Measurements from ENCODE around the gene GLYATL3.

The GLYATL3 gene

DNA sequence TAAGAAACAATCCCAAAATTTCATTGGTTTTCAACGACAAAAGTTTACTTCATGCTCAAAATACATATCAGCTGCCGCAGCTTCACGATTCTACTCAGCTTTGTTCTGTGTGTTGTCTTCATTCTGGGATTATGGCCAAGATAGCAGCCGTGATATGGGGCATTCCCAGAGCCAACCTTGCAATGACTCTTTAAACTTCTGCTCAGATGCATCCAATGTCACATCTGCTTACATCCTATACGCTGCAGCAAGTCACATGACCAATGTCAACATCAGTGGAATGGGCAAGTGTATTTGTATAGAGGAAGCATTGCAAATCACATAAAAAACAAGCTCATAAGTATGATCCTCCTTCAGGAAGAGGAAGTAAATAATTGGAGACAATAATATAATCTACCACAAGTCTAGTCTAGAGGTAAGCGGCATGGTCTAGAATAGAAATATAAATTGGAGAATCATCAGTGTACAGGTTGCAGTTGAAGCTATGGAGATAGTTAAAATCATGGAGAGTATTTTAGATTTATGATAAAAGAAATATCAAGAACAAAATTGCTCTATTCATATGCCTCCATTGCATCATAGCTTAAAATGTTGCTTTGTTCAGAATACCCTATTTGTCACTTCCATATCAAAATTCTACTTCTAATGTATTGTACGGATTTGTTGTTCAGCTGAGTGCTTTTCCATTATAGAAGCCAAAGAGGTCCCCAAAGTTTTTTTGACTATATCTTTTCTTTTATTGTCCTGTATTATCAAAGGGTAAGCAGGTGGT lies 43.5 kb downstream of the GLYATL3 start:
- in situ Hi-C loops (cut with MboI; ENCODE audit: low sequenced_read_pairs) = no loop called here

DNA sequence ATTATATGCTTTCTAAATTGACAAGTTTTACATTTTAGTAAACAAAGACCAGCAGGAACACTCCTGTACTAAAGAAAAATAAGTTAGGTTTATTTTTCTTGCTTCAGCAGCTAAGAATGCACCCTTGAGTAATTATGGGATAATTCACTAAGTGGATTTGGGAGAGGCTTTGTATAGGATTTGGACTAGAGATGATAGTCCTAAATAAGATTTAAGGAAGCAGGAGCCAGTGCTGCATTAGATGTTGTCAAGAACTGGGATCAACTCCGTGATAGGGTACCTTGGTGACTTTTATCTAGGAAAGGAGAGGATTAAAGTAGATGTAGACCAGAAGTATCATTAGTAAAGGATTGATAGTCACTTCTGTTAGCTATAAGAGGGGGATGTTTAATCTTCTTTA lies 46.6 kb downstream of the GLYATL3 start:
- in situ Hi-C loops (cut with MboI; ENCODE audit: low sequenced_read_pairs) = no loop called here

DNA sequence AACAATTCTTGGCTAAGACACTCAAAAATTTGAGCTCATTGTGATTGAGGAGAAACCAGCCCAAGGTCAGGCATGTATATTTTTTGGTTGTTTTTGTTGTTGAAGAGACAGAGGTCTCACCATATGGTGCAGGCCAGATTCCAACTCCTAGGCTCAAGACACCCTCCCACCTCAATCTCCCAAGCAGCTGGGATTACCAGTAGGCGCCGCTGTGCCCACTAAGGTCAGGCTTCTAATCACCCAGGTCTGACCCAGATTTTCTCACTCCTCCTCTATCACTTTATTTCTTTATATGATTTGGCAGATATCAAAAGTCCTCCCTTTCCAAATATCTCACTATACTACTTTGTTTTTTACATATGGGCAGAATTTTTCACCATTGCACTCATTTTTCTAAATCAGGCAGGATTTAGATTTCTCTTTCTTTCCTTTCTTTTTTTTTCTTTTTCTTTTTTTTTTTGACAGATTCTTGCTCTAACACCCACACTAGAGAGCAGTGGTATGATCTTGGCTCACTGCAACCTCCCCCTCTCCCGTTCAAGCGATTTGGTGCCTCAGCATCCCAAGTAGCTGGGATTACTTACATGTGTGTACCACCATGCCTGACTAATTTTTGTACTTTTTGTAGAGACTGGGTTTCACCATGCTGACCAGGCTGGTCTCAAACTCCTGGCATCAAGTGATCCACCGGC lies 49.0 kb downstream of the GLYATL3 start:
- in situ Hi-C loops (cut with MboI; ENCODE audit: low sequenced_read_pairs) = no loop called here

DNA sequence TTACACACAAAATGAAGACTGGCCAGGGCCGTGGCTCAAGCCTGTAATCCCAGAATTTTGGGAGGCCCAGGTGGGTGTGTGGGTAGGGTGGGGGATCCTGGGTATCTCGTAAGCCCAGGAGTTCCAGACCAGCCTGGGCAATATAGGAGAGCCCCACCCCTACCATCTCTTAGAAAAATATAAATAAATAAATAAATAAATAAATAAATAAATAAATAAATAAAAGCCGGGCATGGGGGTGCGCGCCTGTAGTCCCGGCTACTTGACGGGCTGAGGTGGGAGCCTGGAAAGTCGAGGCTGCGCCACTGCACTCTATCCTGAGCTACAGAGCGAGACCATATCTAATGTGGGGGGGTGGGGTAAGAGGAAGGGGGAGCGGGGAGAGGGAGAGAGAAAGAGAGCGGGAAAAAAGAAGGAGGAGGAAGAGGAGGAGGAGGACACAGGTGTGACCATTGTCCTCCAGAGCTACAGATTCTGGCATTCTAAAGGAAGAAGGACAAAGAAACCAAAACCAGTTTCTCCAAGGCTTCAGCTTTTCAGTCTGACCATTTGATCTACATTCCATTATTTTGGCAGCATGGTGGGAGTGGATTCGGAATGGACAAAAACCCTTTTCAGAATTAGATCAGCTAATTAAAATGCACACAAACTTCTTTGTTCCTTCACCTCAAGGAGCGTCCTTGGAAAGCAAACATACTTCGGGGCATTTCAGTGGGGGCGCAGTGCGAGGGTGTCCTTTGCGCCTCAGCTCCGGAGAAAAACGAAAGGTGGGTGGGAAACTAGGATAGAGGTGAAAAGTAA lies 50.2 kb downstream of the GLYATL3 start:
- in situ Hi-C loops (cut with MboI; ENCODE audit: low sequenced_read_pairs) = no loop called here

DNA sequence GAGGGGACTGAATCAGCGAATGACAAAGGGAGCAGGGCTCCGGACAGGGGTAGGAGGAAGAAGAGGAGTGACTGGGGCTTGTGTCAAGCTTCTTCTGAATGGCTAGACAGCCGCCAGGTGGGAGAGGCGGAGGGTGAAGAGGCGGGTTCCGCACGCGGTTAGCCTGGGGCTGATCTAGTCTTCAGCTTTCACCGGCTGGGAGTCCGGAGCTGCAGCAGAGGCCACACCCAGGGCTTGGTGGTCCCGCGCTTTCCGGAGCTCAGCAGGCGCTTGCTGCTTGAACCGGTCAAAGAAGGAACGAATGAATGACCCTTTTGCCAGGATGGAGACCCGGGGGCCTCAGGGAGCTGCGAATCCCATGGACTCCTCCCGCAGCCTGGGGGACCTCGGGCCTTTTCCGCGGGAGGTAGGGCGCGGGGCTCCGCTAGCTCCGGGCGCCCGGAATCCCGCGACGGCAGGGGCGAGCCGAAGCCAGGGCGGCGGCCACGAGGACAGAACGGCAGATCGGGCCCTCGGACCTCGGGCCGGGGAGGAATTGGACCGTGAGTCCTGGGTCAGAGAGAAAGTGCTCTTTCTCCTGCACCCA lies 50.9 kb downstream of the GLYATL3 start, which contains the start of gene C6orf141:
Gene C6orf141, plus strand, starts transcription at position 177 of the 586 bp plus-strand sequence. Its CDS starts 125 bp downstream, at position 302.
- in situ Hi-C loops (cut with MboI; ENCODE audit: low sequenced_read_pairs) = no loop called here

DNA sequence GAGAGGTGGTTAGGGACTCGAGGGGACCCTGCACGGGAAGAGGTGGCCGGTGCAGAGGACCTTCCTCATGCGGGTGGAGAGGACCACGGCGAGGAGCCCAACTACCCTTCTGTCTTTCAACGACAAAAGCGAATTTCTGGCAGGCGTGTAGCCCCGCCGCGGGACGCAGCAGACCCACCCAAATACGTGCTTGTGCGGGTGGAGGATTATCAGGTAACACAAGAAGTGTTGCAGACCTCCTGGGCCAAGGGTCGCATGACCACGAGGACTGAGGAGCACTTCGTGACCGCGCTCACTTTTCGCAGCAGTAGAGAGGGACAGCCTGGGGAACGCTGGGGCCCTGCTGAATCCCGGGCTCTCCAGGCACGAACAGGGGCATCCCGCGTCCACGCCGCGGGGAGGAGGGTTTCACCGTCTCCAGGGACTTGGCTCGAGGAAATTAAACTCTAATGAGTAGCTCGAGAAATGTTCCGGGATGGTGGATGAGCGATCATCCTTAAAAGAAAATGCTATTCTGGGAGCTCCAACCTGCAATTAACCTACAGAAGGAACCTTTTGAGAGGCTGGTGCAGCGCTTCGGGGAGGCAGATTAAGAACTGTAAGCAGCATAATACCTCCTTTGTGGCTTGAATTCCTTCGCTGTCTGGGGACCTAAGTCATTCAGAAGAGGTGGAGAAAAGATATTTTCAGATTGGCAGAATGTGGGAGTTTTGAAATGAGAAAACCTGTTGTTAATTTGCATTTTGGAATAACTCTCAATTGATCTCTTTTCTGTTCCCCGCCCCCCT lies 51.5 kb downstream of the GLYATL3 start:
- in situ Hi-C loops (cut with MboI; ENCODE audit: low sequenced_read_pairs) = no loop called here

DNA sequence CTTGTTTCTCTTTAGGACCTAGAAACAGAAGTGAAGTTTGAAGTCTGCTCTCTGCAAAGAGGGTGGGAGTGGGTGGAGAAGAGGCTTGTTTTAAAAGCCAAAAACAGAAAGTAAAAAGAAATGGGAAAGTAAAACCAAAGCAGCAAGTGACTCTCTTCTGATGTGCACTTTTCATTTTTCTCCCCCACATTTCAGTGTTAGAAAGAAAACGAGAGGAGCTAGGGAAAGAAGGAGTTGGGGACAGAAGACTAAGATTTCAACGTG lies 52.1 kb downstream of the GLYATL3 start:
- in situ Hi-C loops (cut with MboI; ENCODE audit: low sequenced_read_pairs) = no loop called here

DNA sequence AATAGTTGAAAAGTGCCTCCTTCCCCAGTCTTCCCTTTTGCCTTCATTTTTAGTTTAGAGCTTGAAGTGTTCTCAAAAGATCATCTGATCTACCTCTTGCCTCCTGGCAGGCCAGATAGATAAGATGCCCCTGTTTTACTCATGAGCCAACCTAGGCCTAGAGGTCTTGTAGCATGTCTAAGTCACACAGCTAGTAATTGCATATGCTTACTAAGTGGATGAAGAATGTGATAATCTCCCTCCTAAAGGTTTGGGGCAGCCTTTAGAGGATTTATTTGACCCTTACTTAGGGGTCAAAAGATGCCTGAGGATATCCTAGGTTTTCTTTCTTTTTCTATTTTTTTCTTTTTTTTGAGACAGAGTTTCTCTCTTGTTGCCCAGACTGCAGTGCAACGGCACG lies 52.9 kb downstream of the GLYATL3 start:
- in situ Hi-C loops (cut with MboI; ENCODE audit: low sequenced_read_pairs) = no loop called here

DNA sequence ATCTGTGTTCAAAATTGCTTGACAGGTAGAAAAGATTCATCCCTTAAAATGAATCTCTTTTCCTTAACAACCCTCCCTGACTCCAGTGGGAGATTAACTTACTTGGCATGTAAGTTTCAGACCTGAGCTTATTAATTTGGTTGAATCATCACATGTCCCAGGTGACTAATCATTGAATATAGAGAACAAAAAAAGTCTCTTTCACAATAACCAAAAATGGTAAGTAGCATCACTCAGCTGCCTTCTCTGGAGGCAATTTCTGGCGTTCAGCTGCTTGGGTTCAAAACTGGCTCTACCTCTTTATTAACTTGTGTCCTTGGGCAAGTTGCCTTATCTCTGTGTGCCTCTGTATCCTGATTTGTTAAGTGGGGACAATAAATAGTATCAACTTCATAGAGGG lies 53.7 kb downstream of the GLYATL3 start:
- in situ Hi-C loops (cut with MboI; ENCODE audit: low sequenced_read_pairs) = no loop called here

DNA sequence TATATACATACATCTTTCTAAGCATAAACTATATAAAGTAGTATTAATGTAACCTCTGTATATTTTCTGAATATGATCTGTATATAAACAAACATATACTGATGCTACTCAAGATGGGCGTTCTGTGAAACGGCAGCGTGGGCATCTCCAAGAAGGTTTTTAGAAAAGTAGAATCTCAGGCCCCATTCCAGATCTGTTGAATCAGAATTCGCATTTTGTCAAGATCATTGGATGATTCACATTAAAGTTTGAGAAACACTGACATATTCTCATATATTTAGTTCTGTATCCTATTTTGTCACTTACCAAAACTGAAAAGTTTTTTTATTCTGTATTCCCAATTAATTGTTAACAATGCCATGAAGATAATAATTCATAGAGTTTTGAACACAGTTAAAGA lies 56.2 kb downstream of the GLYATL3 start:
- in situ Hi-C loops (cut with MboI; ENCODE audit: low sequenced_read_pairs) = no loop called here

DNA sequence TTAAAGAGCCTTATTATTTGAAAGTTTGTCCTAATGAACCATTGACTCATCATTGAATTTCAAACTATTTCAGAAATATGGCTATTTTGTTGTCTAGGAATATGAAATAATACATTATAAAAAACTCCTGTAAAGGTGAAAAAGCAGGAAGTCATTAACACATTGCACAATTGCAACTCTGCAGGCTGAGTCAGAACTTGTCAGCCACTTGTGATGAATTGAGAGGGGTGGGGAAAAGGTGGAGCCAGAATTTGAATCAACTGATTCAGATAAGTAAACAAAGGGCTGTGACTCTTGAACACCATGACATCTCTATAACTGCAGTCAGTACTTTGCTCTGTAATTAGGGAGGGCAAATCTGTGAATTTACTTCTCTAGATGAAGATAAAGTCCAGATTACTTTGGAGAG lies 56.7 kb downstream of the GLYATL3 start:
- in situ Hi-C loops (cut with MboI; ENCODE audit: low sequenced_read_pairs) = no loop called here

DNA sequence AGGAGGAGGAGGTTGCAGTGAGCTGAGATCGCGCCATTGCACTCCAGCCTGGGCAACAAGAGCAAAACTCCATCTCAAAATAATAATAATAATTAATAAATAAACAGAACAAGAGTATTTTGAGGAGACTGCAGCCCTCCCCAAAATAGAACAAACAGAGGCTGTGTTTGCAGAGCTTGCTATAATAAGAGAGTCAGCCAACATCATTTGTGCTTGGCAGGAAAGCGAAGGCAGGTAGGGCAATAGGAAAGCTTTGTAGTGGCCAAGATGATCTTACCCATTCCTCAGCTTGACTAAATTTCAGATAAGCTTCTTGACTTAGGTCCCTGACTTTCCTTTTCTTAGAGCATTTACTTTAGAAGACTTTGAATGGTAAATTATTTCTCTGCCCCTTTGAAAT lies 57.5 kb downstream of the GLYATL3 start:
- in situ Hi-C loops (cut with MboI; ENCODE audit: low sequenced_read_pairs) = no loop called here

DNA sequence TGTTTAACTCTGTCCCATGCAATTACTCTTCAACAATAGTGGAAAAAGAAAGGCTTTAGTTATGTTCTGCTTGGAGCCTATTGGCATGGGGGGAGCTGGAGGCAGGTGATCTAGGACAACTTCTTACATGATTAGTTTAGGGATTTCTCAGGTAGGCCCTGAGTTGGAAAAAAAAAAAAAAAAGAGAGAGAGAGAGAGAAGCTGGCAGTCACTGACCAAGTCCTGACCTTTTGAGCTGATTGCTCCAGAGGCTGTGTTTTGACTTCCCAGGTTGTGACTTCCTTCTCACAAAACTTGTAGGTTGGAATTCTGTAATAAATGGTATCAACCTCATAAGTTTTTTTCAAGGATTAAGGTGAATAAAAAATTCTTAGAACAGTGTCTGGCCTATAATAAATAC lies 58.5 kb downstream of the GLYATL3 start:
- in situ Hi-C loops (cut with MboI; ENCODE audit: low sequenced_read_pairs) = no loop called here

DNA sequence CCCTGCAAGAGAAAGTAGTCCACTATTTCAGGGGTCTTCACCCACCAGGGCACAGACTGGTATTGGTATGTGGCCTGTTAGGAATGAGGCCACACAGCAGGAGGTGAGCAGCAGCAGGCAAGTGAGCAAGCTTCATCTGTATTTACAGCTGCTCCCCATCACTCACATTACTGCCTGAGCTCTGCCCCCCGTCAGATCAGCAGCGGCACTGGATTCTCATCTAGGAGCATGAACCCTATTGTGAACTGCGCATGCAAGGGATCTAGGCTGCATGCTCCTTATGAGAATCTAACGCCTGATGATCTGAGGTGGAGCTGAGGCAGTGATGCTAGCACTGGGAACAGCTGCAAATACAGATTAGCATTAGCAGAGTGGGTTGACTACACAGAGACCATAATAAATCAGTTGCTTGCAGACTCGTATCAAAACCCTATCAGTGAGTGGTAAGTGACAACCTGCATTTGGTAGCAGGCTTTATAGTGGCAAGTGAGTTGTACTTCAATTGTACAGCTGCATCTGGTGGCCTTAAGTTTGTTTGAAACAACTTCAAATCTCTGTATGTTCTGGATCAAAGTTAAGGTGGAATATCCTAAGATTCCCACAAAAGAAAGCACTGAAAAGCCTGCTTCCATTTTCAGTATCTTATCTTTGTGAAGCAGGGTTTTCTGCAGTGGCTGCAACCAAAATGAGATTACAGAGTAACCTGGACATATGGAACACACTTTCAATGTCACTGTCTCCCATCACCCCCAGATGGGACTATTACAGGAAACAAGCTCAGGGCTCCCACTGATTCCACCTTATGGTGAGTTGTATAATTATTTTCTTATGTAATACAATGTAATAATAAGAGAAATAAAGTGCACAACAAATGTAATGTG lies 63.5 kb downstream of the GLYATL3 start:
- in situ Hi-C loops (cut with MboI; ENCODE audit: low sequenced_read_pairs) = no loop called here

DNA sequence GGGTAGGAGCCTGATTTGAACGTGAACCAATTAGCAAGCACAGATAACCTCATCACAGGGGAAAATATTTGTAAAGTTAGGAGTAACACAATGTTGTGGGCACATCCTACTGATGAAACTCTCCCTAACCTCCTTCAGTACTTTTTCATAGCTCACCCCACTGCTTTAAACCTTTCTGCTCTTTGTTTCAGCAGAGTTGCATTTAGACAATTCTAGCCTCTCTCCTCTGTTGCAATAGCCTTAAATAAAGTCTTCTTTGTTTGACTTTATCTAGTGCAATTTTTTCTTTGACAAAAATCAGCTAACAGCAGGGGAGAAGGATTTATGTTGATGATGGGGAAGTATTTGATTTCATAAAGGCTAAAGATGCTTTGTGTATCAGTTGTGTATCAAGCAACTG lies 64.8 kb downstream of the GLYATL3 start:
- in situ Hi-C loops (cut with MboI; ENCODE audit: low sequenced_read_pairs) = no loop called here

DNA sequence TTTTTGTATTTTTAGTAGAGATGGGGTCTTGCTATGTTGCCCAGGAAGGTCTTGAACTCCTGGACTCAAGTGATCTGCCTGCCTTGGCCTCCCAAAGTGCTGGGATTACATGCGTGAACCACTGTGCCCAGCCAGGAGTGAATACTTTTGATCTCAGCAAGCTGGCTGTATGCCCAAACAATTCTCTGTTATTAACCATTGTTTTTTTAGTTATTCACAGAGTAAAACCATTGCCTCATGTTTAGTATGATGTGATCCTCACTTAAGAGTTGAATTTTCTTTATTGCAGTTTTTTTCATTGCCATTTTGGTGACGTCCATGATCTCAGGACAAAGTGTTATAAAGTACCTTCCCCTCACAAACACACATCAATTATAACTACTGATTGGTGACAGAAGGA lies 65.5 kb downstream of the GLYATL3 start:
- in situ Hi-C loops (cut with MboI; ENCODE audit: low sequenced_read_pairs) = no loop called here

DNA sequence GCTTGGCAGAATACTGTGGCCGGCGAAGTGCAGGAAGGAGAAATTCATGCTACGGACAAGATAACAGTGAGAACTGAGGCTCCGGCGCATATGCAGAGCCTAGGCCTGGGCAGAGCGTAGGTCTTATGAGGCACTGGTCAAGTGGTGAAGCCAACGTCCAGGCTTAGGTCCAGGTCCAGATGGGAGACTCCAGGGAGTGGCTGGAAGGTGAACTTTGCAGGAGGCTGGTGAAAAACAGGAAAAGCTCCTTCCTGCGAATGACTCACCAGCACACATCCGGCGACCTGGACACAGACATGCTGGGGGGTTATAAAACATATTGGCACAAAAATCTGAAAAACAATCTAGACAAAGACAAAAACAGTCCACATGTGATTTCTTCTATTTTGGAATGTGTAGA lies 66.1 kb downstream of the GLYATL3 start:
- in situ Hi-C loops (cut with MboI; ENCODE audit: low sequenced_read_pairs) = no loop called here

DNA sequence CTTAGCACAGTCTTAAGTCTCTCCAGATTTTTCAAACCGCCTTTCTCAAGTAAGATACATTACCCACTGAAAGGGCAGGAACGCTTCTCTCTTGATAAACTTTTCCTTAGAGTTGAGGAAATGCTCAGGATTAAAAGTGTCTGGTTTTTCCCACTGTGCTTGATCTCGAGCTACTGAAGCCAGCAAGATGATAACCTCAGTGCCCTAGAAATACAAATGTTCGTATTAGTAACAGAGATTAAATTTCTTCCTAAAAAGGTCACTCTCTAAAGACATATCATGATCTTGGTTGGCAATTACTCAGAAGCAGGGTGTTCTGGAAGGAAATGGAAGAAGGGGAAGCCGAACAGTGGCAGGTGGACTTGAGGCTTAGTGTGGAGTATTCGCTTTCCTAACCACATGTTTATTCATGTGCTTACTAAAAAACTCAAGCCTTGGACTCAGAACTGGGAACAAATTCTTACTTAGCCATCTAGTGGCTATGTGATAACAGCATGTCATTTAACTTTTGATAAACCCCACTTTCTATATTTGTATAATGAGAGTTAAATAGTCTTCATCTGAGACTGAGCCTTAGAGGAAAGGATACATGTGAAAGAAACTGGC lies 70.9 kb downstream of the GLYATL3 start:
- in situ Hi-C loops (cut with MboI; ENCODE audit: low sequenced_read_pairs) = no loop called here

DNA sequence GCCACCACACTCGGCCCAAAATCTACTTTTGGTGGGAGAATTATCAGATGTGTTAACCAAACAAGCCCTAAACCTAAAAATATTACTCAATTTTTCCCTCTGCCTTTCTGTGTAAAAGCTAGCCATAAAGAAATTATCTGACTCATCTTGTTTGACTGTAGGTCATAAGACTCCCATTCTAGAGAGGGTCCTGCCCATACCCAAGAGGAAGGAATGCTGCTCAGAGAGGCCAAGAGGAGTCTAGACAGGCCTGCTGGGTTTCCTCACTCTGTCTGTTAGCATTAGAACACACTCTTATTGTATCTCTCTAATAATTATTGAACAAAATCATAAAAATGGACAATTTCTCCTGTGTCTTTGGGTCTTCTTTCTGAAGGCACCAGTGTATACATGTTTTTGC lies 76.9 kb downstream of the GLYATL3 start:
- in situ Hi-C loops (cut with MboI; ENCODE audit: low sequenced_read_pairs) = no loop called here
